Liver (tissue), 9 donors: ENCODE measurements around the gene PTRH1. TPM values are rescaled to one million over a fixed set of nuclear protein-coding genes. Genes with fewer than 3 reads are reported as not detected.

Experiments
- DNase-seq: peaks from one replicate; pipeline ENCODE4 v3.0.0-alpha.2; 2017; ENCODE audit warnings: low spot score
- H3K27ac ChIP-seq, 2 donors: one replicate each; pipeline ENCODE4 v1.7.0; 2013; ENCODE audit warnings: inconsistent platforms in 2 of 2, low read length in 2 of 2, control low read depth in 1 of 2, low read depth in 1 of 2, mild to moderate bottlenecking in 1 of 2
- H3K27me3 ChIP-seq, 4 donors: one replicate each; pipeline versions ENCODE4 v1.6.1 to v1.7.0; 2013; ENCODE audit warnings: low read length in 3 of 4, inconsistent platforms in 1 of 4, mild to moderate bottlenecking in 1 of 4, moderate library complexity in 1 of 4; ENCODE audit not compliant: control insufficient read depth in 4 of 4, insufficient read depth in 4 of 4
- H3K36me3 ChIP-seq, 4 donors: one replicate each; pipeline versions ENCODE4 v1.6.1 to v1.7.0; 2013; ENCODE audit warnings: low read length in 3 of 4, mild to moderate bottlenecking in 3 of 4, low read depth in 1 of 4, moderate library complexity in 1 of 4; ENCODE audit not compliant: control insufficient read depth in 4 of 4, insufficient read depth in 3 of 4
- H3K4me1 ChIP-seq, 4 donors: one replicate each; pipeline versions ENCODE4 v1.6.1 to v1.7.0; 2013; ENCODE audit warnings: low read length in 3 of 4, mild to moderate bottlenecking in 3 of 4, moderate library complexity in 1 of 4; ENCODE audit not compliant: control insufficient read depth in 4 of 4, insufficient read depth in 4 of 4
- H3K4me3 ChIP-seq, 3 donors: one replicate each; pipeline versions ENCODE4 v1.6.1 to v1.7.0; 2013; ENCODE audit warnings: low read length in 3 of 3, control low read depth in 1 of 3, low read depth in 1 of 3, mild to moderate bottlenecking in 1 of 3
- H3K9ac ChIP-seq, 2 donors: one replicate each; pipeline ENCODE4 v1.7.0; 2013; ENCODE audit warnings: low read length in 2 of 2, mild to moderate bottlenecking in 2 of 2, moderate library complexity in 2 of 2, control low read depth in 1 of 2, low read depth in 1 of 2
- H3K9me3 ChIP-seq, 4 donors: one replicate each; pipeline versions ENCODE4 v1.6.1 to v1.7.0; 2013; ENCODE audit warnings: low read length in 3 of 4; ENCODE audit not compliant: control insufficient read depth in 4 of 4
- ATF3 ChIP-seq: IDR thresholded peaks from 2 replicates; pipeline ENCODE4 v1.6.1; 2016; ENCODE audit warnings: antibody characterized with exemption
- EGR1 ChIP-seq, 2 donors: IDR thresholded peaks; 2 replicates each; pipeline ENCODE4 v1.6.1; 2016 to 2018; ENCODE audit warnings: antibody characterized with exemption in 2 of 2, low read depth in 2 of 2
- FOXA1 ChIP-seq: IDR thresholded peaks from 2 replicates; pipeline ENCODE4 v1.6.1; 2016; ENCODE audit warnings: antibody characterized with exemption
- GABPA ChIP-seq, 2 donors: IDR thresholded peaks in 1 of 2; conservative IDR thresholded peaks in 1 of 2; 2 replicates each; pipeline ENCODE4 v1.6.1; 2016; ENCODE audit warnings: antibody characterized with exemption in 2 of 2, mild to moderate bottlenecking in 1 of 2, moderate library complexity in 1 of 2
- HNF4A ChIP-seq, 2 donors: conservative IDR thresholded peaks; 2 replicates each; pipeline ENCODE4 v1.6.1; 2016; ENCODE audit warnings: antibody characterized with exemption in 2 of 2, mild to moderate bottlenecking in 2 of 2
- HNF4G ChIP-seq: IDR thresholded peaks from 2 replicates; pipeline ENCODE4 v1.6.1; 2016; ENCODE audit warnings: antibody characterized with exemption
- MAX ChIP-seq: IDR thresholded peaks from 2 replicates; pipeline ENCODE4 v1.6.1; 2016; ENCODE audit warnings: antibody characterized with exemption
- NR2F2 ChIP-seq: IDR thresholded peaks from 2 replicates; pipeline ENCODE4 v1.6.1; 2016; ENCODE audit warnings: antibody characterized with exemption
- REST ChIP-seq: IDR thresholded peaks from 2 replicates; pipeline ENCODE4 v1.6.1; 2016; ENCODE audit warnings: antibody characterized with exemption, mild to moderate bottlenecking
- RXRA ChIP-seq, 2 donors: IDR thresholded peaks; 2 replicates each; pipeline ENCODE4 v1.6.1; 2017 to 2018; ENCODE audit warnings: antibody characterized with exemption in 2 of 2, mild to moderate bottlenecking in 1 of 2
- YY1 ChIP-seq: IDR thresholded peaks from 2 replicates; pipeline ENCODE4 v1.6.1; 2016; ENCODE audit warnings: antibody characterized with exemption, mild to moderate bottlenecking
- WGBS: extraction: QIAGEN DNeasy Blood & Tissue Kit; methylation state at CpG from one replicate; pipeline ENCODE4 v1.1.7; 2013; 5-methylcytosine and 5-hydroxymethylcytosine counted together
- polyA plus RNA-seq, 2 donors: library from polyadenylated mRNA; stranded (reverse) in 1 of 2; unstranded in 1 of 2; fragments of 200-250 nt in 1 of 2; fragments of >200 nt in 1 of 2; fragmentation: Nextera tagmentation in 1 of 2; extraction: Ambion mirVana in 1 of 2; gene quantifications; one replicate each; pipeline versions ENCODE4 v1.2.1 to v1.2.3, GENCODE V29; 2013 to 2015
- total RNA-seq, 2 donors: library from RNA; depleted of rRNA; stranded (reverse); fragments of >200 nt; gene quantifications; one replicate each; pipeline ENCODE4 v1.2.3, GENCODE V29; 2014
- TF ChIP-seq, protein P1 (sequence below): fragments of 150-350 bp; IDR thresholded peaks from 2 replicates; pipeline ENCODE4 v1.5.1; 2017; ENCODE audit warnings: improper control_type of control experiment, low read depth, low read length; ENCODE audit not compliant: missing input control
- donor health status: healthy.
- donor health status: healthy.
- donor health status: healthy.
- donor health status: healthy.
- donor health status: healthy.

Gene PTRH1
- total and polyA plus RNA-seq, 4 donors: 6.7 to 21.6 (median 9.7) TPM

DNA sequence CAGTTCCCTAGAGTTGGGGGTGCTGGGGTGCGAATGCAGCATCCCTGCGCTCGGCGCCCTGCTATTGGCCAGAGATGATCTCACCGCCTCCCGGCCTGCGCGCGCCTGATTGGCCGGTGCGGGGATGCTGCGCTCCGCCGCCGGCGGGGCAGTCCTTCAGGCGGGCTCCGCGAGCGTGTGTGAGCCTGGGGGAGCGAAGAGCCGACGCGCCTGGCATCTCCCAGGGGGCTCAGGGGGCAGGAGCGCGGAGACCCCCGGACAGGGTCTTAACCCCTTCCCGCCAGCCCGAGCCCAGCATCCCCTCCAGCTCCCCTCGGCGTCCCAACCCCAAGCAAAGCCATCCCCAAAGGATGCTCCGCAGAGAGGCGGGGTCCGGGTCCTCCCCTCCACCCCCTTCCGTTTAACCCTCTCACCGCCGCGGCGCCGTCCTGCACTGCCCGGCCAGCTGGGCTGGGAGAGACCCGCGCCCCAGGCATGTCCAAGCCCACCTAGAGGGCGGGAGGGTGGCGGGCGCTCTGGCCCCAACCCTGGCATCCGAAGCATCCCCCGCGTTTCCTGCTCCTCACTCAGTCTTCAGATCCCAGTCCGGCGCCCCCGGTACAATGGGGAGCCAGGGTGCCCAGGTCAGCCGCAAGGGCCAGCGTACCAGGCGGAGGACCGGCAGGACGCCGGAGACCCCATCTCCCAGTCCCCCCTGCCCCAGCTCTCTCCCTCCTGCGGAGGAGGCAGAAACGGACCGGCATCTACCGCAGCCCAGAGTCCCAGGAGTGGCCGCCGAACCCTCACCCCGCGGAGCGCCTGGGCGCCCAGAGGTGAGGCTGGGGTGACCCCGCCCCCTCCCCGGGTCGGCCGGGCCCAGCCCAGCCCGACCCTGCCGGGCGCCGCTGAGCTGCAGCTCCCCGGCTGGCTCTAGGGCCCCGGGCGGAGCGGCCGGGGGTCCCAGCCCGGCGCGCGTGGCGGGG is 38.9 kb upstream of the PTRH1 start:
- Histone ChIP-seq H3K4me1 (peaks cover 0 to 8% (median 0%) of the 10 kb centered on the region in 4 donors), H3K36me3 (peaks cover 0 to 1% (median 0%) of the 10 kb centered on the region in 4 donors), H3K9ac (no peak overlapping the region), H3K9me3 (no peaks in the 10 kb centered on the region), H3K27ac (no peak overlapping the region), H3K4me3 (no peak overlapping the region), H3K27me3 (no peaks in the 10 kb centered on the region)
- TF ChIP-seq YY1 (no peak), GABPA (IDR thresholded peaks at IDR 0.05 in 1 of 2, conservative IDR thresholded peaks at IDR 0.05 in 1 of 2) (no peak), HNF4A (conservative IDR thresholded peaks at IDR 0.05) (no peak), ATF3 (no peak), RXRA (IDR thresholded peaks at IDR 0.05) (no peak), NR2F2 (no peak), HNF4G (no peak), FOXA1 (no peak), EGR1 (IDR thresholded peaks at IDR 0.05; ENCODE audit: low read depth in 2 of 2) (no peak), REST (no peak), MAX (no peak)
- TF ChIP-seq, protein P1, sequence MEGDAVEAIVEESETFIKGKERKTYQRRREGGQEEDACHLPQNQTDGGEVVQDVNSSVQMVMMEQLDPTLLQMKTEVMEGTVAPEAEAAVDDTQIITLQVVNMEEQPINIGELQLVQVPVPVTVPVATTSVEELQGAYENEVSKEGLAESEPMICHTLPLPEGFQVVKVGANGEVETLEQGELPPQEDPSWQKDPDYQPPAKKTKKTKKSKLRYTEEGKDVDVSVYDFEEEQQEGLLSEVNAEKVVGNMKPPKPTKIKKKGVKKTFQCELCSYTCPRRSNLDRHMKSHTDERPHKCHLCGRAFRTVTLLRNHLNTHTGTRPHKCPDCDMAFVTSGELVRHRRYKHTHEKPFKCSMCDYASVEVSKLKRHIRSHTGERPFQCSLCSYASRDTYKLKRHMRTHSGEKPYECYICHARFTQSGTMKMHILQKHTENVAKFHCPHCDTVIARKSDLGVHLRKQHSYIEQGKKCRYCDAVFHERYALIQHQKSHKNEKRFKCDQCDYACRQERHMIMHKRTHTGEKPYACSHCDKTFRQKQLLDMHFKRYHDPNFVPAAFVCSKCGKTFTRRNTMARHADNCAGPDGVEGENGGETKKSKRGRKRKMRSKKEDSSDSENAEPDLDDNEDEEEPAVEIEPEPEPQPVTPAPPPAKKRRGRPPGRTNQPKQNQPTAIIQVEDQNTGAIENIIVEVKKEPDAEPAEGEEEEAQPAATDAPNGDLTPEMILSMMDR: no peak
- no peak for DNase-seq
- WGBS: 29% methylated on average over 86 of the region's 86 CpGs

DNA sequence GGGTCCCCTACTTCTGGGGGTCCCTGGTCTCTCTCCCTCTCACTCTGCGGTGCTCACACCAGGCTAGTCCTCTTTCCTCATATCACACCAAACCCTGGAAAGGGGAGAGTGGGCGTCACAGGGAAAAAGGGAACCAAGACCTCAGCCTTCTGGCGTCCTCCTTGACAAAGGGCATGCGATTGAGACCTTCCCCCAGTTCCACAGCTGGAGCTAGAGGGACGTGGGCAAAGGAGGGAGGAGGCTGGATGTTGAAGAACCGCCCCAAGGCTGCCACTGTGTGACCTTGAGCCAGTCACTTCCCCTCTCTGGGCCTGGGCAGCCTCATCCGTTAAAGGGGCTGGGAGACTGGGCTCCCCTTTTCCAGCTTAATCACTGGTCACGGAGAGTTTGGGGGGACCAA is 38.2 kb upstream of the PTRH1 start:
- Histone ChIP-seq H3K9me3 (no peaks in the 10 kb centered on the region), H3K27ac (no peak overlapping the region), H3K9ac (no peak overlapping the region), H3K4me1 (peaks cover 0 to 8% (median 0%) of the 10 kb centered on the region in 4 donors), H3K4me3 (no peak overlapping the region), H3K36me3 (peaks cover 0 to 3% (median under 1%) of the 10 kb centered on the region in 4 donors), H3K27me3 (no peaks in the 10 kb centered on the region)
- WGBS: 56% methylated on average over 8 of the region's 8 CpGs
- no peak for TF ChIP-seq MAX
- DNase-seq: no peak
